LHCN-M2 (cell line): Measurements from ENCODE around the gene MYCN. TPM values are rescaled to one million over a fixed set of nuclear protein-coding genes. Genes with fewer than 3 reads are reported as not detected.
"Not testable (repeated sequence)": the region's sequence is repeated elsewhere in the genome, so short reads cannot be mapped to it uniquely, and the experiment has no call there.

Experiments
- DNase-seq: peaks from one replicate; pipeline ENCODE4 v3.0.0-alpha.2; 2012; ENCODE audit warnings: low read depth
- total RNA-seq: library from RNA; depleted of rRNA; stranded (reverse); fragments of >200 nt; gene quantifications from 2 replicates; pipeline ENCODE4 v1.2.3, GENCODE V29; 2014

MYCN gene
- total RNA-seq, 1 experiment from 2014 or later, result not detected

GRCh38 chr2:15957881-15958713 lies 17.7 kb downstream of the MYCN start:
- no peak for DNase-seq

- no peak for DNase-seq
These were observed 19.2 kb downstream of the MYCN start for GRCh38 chr2:15959331-15960153.

DNA sequence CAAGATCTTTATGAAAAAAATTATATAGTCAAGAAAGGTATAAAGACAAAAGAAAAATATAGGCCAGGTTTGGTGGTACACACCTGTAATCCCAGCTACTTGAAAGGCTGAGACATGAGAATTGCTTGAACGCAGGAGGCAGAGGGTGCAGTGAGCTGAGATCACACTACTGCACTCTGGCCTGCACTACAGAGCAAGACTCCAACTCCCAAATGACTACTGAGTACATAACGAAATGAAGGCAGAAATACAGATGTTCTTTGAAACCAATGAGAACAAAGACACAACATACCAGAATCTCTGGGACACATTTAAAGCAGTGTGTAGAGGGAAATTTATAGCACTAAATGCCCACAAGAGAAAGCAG lies 19.8 kb downstream of the MYCN start:
- DNase-seq, result not testable (repeated sequence)

DNA sequence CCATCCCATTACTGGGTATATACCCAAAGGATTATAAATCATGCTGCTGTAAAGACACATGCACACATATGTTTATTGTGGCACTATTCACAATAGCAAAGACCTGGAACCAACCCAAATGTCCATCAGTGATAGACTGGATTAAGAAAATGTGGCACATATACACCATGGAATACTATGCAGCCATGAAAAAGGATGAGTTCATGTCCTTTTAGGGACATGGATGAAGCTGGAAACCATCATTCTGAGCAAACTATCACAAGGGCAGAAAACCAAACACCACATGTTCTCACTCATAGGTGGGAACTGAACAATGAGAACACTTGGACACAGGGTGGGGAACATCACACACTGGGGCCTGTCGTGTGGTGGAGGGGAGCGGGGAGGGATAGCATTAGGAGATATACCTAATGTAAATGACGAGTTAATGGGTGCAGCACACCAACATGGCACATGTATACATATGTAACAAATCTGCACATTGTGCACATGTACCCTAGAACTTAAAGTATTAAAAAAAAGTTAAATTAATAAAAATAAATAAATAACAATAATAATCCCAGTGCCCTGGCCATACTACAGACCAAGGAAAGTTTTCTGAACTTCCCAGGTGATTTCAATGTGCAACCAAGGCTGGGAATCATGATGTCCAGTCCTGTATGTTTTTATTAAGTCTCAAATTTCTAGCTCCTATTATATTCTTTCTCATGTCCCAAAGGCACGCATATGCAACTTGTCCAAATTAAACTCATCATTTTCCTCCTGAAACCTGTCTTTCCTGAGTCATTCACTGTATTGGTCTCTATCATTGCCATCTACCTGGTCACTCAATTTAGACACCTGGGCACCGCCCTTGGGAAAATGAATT lies 23.0 kb downstream of the MYCN start:
- DNase-seq, result not testable (repeated sequence)

DNA sequence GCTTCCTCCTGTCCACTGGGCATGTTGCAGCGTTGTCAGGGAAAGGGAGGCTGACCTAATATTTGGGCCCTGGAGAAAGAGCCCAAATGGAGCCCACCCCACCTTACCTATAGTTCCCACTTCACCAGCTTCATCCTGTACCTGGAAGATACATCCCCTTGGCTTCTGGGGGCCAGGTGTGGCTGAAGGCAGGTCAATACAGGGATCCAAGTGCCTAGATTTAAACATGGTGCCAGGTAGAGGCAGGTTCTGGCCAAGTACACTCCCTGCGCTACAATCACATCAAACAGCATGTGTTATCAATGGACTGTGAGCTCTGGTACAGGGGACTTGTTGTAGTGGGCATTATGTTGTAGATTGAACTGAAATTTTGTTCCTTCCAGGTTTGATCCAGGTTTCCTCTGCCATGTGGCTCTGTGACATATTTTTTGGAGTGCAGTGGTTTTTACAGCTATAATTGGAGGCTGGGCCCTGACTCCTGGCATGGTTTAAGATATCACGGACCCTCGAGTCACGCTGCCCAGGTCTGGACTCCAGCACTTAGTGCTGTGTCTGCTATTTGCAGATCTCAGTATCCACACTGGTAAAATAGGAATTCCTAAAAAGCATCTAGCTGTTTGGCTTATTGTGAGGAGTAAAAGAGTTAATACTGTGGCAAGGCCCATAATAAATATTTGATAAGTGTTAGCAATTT lies 23.8 kb downstream of the MYCN start:
- DNase-seq, result no peak

- no peak for DNase-seq
These were observed 24.7 kb downstream of the MYCN start for GRCh38 chr2:15964936-15965563.

GRCh38 chr2:15965564-15966019 lies 25.2 kb downstream of the MYCN start:
- no peak for DNase-seq

- no peak for DNase-seq
These were observed 27.3 kb downstream of the MYCN start for GRCh38 chr2:15967415-15968279.

DNA sequence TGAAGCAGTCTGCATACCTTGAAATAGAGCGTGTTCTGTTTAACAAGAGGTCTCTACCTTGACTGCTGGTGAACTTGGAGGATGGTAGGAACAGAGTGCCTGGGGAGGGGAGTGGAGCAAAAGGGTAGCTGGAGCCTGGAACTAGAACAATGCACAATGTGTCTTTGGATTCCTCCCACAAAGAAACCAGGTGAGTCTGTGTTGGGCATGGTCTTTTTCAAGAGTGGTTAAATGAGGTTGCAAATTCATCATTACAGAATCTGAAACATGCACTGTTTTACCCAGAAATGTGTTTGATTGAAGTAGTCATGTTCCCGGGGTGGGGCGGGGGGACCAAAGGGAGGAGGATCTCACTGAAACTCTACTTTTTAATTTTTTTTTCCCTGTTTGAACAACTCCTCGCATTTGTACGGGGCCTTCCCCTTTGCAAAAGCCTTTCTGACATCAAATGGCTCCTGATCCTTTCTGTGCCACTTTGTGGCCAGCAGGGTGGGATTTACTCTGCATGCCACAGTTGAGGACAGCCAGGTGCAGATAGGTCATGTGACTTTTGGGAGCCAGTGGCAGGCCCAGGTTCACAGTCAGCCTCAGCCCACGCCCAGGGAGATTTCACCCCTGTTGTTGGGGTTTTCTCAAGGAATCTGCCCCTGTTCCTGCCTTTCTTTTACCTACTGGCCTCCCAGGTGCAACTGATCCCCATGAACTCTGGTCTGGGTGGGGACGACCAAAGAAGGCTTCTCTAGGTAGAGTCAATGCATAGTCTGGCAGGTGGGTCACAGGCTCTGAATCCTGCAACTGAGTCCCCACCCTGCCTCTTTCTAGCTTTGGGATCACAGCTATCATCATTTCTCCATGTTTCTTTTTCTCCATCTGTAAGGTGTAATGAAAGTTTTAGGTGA lies 28.2 kb downstream of the MYCN start:
- DNase-seq, result no peak

DNA sequence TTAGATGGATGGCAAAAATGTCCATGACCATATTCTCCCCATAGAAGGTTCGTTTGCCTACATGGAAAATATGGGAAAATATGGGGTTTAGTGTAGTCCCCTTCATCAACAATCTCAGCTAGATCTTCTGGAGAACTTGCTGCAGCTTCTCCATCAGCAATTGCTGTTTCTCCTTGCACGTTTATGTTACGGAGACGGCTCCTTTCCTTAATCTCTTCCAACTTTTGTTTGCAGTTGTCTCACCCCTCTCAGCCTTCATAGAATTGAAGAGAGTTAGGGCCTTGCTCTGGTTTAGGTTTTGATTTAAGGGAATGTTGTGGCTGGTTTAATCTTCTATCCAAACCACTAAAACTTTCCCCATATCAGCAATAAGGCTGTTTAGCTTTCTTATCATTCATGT lies 28.9 kb downstream of the MYCN start:
- no peak for DNase-seq

DNA sequence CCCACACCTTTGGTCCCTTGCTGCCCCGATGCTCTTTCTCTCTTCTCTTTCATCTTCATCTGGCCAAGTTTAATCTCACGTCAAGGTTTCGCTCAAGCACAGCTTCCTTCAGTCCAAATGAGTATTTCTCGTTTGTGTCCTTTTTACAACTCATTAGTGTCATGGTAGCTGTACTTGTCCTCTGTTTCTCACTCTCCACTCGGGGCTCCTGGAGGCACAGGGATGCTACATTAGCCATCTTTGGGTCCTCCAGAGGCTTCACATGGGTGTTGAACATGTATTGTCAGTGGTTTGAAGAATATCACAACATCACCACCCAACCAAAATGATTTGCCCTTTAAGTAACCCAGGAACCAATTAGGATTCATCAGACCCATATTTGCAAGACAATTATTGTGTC lies 30.4 kb downstream of the MYCN start:
- DNase-seq, result no peak

GRCh38 chr2:15971351-15971750 lies 31.0 kb downstream of the MYCN start:
- DNase-seq, result no peak

DNA sequence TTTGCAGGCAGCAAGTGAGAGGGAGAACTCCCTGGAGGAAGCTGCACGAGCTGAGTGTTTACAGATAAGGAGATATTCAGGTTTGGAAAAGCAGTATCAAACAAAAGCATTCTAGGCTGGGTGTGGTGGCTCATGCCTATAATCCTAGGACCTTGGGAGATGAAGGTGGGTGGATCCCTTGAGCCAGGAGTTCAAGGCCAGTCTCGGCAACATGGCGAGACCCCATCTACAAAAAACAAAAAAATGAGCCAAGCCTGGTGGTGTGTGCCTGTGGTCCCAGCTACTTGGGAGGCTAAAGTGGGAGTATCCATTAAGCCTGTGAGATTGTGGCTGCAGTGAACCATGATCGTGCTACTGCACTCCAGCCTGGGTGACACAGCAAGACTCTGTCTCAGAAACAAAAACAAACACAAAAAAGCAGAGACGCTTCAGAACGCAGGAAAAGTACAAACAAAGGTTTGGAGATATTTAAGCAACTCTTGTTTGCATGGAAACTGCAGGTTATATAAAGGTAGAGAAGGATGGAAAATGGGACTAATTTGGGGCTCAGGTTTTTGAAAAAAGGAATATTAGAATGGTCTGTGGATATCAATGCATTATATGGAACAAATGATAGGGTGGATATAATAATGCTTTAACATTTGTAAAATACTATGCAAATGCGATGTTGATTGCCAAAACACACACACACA lies 31.6 kb downstream of the MYCN start:
- no peak for DNase-seq

GRCh38 chr2:15973481-15974401 lies 33.4 kb downstream of the MYCN start:
- DNase-seq, result no peak

DNA sequence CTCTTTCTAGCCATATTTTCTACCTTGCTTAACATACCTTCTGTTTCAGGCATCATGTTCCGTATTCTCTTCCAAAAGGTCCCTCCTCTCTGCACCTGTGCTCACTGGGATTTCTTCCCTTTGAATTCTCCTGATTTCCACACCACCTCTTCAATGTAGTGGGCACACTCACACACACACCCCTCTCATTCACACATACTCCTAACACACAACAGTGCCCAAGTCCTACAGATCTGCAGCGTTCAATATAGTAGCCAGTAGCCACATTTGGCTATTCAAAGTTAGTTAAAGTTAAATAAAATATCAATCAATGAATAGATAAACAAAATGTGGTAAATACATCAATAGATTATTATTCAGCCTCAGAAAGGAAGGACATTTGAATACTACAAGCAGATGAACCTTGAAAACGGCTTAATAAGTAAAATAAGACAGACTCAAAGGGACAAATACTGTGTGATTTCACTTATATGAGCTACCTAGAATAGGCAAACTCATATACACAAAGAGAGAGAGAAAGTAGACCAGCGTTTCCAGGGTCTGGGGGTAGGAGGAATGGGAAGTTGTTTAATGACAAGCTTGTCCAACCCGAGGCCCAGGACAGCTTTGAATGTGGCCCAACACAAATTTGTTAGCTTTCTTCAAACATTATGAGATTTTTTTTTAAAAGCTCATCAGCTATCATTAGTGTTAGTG lies 34.4 kb downstream of the MYCN start:
- DNase-seq, result no peak

DNA sequence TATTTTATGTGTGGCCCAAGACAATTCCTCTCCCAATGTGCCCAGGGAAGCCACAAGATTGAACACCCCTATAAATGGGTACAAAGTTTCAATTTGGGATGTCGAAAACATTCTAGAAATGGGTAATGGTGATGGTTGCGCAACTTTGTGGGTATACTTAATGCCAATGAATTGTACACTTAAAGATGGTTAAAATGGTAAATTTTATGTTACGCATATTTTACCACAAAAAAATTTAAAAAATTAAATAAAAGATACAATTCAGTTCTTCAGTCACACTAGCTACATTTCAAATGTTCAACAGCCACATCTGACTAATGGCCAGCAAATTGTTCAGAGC lies 34.9 kb downstream of the MYCN start:
- DNase-seq, result no peak
